ENCODE data around the gene SRI.

DNA sequence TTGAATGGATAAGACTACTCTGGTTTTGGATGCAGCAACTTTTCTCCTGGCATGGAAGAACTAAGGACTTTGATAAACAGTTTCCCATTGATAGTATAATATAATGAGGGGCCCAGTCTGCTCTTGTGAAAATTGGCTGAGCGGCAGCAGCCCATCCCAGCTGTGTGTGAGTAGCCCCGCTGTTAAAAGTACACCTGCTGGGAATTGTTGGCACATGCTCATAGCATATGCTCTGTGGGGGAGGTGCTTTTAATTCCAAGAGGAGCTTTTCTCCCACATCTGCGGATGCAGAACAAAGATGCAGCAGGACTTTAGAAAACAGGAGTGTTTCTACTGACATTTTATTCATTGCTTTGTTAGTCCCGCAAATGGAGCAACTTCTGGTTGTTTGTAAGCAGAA is 19.0 kb downstream of the SRI start:
- TF ChIP-seq GATA2 (IDR thresholded peaks at IDR 0.05; ENCODE audit: low read depth, low read length): no peak
- TF ChIP-seq GATA3 (IDR thresholded peaks at IDR 0.05; ENCODE audit: low read depth, low read length): no peak
